Activated T-cell treated with anti-CD3 and anti-CD28 coated beads, Interleukin-2, amount 50 U/mL, for 1 hour (primary cell): Measurements from ENCODE around the gene PRXL2B.
"Not testable (repeated sequence)": the region's sequence is repeated elsewhere in the genome, so short reads cannot be mapped to it uniquely, and the experiment has no call there.

ENCODE experiments used
- DNase-seq: peaks from one replicate; pipeline ENCODE4 v3.0.0-alpha.2; 2020

Gene PRXL2B

DNA sequence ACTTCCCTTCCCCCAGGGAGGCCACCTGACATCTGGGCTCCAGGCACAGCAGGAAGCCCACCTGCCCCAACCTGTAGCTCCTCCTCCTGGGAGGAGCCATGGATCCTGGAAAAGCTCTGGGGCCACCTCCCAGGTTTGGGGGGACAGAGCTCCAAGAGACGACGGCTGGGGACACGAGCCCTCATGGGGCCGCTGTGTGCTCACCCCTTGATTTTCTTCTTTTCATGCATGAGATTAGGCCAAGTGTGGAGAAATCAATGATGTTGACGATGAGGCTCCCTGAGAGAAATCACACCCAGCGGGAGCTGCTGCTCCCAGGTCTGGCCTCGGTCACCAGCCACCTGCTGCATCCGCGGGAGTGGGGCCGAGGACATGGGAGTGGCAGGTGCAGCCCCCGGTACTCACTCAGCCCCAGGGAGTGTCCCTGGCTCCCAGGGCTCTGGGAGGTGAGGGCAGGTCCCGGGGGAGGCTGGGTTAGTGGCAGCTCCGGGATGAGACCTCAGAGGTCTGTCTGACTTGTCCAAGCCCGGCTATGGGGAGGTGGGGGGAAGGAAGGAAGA lies 21.7 kb upstream of the PRXL2B start:
- DNase-seq, result no peak

DNA sequence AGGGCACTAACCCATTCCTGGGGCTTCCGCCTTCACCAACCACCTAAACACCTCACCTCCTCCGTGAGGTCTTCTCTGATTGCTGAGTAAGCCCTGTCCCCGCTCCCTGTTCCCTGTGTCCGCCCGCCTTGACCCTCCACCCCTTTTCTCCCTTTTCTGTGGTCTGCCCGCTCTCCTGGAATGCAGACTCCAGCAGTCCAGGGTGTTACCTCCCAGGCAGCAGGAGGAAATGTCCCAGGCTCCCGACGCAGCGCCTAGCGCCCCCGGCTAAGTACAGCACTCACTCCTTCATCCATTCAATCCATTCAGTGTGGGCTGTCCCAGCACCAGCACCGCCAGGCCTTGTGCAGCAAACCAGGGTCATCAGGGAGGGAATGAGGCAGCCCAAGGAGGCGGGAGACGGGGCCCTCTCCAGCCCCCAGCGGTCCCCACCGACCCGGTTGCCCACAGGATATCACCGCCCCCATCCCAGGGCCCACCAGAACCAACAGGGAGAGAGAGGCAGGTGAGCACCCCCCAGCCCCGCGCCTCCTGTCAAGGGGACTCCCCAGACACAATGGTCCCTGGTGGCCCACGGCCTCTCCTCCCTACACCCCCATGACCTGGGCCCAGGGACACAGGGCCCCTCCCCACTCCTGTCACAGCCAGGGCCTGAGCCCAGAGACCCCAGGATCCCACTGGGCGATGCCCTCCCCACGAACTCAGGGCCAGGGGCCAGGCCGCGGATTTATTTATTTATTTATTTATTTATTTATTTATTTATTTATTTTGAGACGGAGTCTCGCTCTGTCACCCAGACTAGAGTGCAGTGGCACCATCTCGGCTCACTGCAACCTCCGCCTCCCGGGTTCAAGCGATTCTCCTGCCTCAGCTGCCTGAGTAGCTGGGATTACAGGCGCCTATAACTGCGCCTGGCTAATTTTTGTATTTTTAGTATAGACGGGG lies 20.2 kb upstream of the PRXL2B start:
- no peak for DNase-seq

DNA sequence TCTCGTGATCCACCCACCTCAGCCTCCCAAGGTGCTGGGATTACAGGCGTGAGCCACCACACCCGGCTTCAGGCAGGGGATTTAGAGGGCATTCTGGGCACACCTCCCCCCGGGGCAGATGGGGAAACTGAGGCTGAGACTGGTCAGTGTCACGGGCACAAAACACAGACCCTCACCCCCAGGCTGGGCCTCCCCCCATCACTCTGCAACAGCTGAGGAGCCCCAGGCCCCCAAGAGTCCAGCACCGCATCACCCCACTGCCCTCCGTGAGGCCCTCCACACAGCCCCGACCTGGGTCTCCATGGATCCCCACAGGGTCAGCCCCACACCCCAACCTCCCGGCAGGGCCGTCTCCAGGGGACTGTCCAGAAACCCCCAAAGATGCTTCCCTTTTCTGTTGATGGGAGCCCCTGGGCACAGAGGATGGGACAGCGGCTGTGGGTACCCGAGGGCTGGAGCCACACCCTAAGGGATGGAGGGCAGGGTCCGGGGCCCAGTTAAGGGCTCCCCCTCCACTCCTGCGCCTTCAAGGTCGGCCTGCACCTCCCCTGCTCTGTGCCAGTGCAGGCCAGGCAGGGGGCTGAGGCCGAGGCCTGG lies 19.4 kb upstream of the PRXL2B start:
- DNase-seq, result no peak

DNA sequence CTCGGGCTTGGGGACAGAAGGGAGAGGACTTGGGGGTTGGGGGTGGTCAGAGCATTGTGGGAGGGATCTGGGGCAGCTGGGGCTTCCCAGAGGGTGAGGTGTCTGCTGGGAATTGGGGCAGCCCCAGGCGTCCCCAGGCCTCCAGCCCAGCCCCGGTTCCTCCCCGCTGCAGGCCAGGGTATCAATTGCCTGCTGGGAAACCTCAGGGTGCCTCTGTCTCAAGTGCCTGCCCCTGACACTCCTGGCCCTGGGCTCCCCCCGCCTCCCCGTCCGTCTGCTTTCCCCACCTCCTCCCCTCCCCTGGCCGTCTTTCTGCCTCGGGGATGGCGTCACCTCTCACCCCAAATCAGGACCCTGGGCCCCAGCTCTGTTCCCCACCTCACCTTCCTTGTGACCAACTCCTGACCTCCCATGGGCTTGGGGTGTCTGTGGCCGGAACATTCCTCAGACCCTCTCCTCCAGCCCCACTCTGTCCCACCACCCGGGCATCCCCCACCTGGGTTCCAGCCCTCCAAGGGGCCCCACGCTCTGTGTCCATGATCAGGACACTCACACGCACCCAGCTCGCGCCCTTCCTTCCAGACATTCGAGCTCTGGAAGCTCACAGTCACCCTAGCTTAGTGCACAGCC lies 18.3 kb upstream of the PRXL2B start:
- not testable (repeated sequence) for DNase-seq

DNA sequence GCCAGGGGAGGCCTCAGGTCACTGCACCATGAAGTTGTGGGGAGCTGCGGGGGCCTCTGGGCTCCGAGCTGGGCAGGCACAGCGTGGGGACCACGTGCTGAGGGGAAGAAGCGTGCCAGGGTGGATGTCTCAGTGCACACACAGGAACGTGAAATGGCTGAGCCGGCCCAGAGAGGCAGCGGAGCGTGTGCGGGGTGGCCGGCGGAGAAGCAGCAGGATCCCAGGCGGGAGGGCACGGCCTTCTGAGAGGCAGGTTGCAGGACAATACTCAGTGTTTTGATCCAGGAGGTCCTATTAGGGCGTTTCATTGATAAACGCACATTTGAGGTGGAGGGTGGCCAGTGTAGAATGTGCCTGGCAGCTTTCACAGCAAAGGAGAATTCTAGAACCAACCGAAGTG lies 17.5 kb upstream of the PRXL2B start:
- no peak for DNase-seq

DNA sequence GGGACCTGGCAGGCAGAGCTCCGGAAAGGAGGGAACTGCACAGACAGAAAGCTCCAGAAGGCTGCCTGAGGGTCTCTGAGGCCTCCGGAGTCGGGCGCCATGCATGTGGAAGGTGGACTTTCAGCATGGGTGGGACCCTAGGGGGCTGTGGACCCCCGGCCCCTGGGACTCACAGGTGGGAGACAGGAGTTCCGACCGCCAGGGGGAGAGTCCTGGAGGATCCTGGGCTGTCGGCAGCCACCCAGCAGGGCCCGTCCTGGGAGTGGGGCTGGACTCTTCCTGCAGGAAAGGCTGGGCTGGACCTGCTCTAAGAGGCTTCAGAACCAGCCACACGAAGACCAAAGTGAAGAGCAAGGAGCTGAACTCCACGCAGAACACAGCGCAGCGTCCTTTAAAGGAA lies 16.9 kb upstream of the PRXL2B start:
- DNase-seq, result not testable (repeated sequence)

DNA sequence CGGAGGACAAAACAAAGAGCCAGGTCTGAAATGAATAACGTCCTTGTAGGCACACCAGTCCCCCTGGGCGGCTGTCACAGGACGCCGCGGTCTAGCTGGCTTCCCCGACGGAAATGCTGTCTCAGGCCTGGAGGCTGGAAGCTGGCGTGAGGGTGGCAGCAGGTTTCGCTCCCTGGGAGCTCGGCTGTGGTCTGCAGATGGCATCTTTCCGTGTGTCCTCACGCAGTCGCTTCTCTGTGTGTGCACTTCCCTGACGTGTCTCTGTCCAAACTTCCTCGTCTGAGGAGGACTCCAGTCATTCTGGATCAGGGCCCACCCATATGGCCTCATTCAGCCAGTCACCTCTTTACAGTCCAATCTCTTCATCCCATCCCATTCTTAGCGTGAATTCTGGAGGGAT lies 16.2 kb upstream of the PRXL2B start:
- DNase-seq, result no peak

DNA sequence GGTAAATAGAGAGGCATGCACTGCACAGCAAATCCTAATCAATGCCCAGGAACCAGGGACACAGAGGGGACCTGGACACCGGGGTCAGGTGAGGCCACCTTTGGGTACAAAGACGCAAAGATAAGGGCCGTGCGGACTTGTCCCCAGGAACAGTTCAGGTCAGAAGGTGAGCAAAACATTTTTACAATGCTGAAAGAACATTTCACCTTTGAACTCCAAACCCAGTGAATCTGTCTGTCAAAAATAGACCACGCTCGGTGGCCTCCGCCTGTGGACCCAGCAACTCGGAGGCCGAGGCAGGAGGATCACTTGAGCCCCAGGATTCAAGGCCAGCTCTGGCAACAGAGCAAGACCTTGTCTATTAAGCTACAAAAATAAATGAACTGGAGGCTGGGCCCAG lies 15.2 kb upstream of the PRXL2B start:
- no peak for DNase-seq

DNA sequence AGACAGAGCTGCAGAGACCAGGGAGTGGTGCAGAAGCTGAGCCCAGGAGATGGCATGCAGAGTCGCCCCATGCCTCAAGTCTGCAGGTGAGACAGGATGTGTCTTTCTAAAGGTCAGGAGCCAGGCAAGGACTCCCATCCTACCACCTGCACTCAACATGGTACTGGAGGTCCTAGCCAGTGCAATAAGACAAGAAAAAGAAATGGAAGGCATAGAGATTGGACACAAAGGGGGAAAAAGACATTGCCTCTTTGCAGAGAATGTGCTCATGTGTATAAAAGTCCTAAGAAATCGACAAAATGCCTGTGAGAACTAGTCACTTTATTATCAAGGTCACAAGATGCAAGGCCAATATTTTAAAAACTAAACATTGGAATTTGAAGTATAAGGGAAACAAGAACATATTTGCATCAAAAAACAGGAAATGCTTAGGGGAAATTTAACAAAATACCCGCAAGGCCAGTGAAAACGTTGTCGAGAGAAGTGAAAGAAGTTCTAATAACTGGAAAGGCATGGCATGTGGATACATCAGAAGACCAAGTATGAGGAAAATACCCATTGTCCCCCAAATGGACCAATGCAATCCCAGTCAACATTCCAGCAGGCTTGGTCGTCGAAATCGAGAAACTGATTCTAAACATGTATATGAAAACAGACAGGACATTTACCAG lies 13.2 kb upstream of the PRXL2B start:
- no peak for DNase-seq

DNA sequence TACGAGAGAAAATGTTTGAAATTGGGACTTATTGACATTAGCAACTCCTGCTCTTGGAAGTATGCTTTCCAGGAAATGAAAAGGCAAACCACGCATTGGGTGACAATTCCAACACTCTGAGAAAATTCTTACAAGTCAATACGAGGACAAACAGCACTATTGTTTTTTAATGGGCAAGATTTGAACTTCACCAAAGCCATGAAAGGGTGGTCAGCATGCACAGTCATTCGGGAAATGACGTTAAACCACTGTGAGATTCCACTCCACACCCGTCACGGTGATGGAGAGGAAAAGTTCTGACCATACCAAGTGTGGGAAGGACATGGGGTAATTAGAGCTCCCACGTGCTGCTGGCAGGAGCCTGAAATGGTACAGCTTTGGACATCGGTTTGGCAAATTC lies 12.2 kb upstream of the PRXL2B start:
- no peak for DNase-seq

DNA sequence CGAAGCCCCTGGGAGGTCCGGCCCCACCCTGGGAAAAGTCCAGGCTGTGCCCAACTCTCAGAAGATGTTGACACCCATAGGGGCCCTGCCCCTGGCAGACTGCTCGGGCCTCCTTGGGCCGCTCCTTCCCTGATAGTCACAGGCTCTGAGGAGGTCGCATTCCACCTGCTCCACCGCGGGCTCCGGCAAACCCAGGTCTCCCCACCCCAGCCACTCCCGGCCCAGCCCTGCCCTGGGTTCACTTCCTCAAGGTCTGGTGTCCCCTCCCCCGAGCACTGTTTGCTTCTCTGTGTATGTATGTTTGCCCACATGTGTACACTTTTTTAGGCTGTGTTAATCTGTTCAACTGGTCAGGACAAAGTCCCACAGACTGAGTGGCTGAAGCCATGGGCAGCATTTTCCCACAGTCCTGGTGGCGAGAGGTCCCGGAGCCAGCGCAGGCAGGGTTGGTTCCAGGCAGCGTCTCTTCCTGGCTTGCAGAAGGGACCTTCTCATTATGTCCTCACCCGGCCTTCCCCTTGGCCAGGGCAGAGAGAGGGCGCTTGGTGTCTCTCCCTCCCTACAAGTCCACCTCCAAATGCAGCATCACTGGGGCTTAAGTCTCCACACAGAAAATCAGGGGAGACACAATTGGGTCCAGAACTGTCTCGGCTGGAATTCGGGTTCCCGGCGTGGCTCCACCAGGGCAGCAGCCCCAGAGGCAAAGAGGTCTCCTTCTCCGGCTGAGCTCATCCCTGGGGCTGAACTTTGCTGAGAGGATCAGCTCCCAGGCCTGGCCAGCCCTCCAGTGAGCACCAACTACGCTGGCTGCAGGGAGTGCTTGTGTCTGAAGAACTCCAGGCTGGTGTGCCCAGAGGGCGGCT lies 10.5 kb upstream of the PRXL2B start:
- no peak for DNase-seq

DNA sequence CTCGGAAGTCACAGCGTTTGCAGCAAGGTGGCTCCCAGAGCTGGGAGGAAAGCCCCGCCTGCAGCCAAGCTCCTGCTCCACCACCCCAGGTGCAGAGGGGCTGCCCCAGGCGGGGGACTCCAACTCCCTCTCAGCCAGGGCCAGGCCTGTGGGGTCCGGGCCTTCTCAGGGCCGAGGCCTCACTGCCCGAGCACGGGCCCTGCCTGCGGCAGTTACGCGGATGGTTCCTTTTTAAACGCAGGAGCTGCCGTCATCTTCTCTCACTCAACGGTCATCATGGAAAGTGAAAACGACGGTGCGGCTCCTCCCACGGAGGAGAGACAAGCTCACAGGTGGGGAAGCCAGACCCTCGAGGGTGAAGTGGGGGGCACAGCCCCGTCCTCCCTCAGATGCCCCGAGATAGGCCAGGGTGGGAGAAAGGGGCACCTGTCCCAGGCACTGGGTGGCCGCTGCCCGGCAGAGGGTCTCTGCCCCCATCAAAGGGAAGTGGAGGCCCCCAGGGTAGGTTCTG lies 9.0 kb upstream of the PRXL2B start:
- DNase-seq, result peak; percentile 58

DNA sequence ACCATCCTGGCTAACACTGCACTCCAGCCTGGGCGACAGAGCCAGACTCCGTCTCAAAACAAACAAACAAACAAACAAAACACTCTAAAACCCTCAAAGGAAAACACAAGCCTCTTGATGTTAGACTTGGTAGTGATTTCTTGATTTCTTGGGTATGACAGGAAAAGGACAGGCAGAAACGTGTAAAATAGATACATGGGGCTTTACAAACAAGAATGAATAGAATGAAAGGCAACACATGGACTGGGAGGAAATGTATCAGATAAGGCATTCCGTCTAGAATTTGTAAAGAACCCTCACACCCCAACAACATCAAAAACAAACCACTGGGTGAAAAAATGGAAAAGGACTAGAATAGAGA lies 7.8 kb upstream of the PRXL2B start:
- no peak for DNase-seq

DNA sequence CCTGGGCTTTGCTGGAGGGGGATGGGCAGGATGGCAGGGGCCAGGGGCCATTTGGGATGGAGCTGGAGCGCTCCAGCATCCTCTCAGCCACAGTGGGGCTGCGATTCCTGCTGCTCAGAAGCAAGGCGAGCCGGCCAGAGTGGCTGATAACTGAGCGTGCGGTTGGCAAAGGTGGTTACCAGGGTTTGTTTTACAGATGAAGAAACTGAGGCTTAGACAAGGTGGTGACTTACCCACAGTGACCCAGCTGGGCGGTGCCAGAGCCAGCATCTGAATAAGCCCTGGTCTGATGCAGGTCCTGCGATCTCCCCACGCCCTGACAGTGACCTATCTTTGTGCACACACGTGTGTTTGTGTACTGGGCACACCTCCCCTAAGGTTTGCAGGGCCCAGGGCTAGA lies 5.9 kb upstream of the PRXL2B start:
- DNase-seq, result no peak

DNA sequence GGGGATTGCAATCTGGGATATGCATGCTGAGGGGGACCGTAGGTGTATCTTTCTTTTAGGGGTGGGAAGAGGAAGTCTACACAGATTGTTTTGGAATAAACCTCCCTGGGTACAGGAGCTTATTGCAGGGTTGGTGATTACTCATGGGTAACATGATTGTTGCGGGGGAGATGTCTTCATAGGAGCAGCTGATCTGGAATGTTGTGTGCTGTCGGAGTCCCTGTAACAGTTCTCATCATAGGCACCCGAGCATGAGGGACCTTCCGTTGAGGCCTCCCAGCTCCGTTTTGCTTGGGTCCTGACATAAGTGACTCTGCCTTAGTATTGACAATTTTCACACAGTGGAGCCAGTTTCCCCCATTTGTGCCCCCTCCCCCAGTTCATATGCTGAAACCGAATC lies 4.2 kb upstream of the PRXL2B start:
- no peak for DNase-seq

DNA sequence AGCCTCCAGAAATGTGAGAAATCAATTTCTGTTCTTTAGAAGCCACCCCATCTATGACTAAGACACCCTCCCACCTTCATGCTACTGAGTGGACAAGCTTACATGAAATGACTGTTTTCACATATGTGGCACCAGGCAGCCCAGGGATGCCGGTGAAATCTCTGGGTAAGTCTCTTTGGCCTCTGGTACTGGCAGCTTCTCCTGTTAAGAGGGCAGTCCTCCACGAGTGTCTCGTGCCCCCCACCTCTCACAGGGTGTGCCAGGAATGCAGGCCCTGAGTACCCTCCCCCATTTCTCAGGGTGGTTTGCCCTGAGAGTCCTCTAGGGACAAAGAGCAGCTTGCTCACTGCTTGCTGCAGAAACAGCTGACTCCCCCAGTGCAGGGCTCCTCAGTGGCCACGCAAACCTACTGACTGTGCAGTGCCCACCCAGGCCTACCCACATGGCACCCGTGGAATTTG lies 3.2 kb upstream of the PRXL2B start:
- DNase-seq, result no peak

DNA sequence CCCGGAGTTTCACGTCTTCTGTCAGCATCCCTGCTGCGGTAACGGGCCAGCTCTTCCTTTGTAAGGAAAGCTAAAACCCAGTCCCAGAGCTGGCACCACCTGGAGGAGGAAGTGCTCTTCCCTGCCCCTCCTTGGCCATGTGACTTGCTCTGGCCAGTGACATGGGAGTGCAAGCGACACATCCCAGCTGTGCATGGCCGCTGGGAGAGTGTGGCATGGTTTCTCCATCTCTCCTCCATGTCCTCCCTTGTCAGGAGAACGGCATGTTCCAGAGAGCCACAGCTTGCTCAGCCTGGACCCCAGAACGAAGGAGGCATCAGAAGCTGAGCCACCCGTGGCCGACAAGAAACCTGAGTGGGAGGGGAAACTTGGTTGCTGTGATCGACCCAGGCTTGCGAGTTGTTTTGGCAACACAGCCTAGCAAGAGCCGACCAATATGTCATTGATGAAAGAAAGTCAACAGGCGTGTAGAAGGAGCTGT lies 2.7 kb upstream of the PRXL2B start:
- peak; percentile 56 for DNase-seq

DNA sequence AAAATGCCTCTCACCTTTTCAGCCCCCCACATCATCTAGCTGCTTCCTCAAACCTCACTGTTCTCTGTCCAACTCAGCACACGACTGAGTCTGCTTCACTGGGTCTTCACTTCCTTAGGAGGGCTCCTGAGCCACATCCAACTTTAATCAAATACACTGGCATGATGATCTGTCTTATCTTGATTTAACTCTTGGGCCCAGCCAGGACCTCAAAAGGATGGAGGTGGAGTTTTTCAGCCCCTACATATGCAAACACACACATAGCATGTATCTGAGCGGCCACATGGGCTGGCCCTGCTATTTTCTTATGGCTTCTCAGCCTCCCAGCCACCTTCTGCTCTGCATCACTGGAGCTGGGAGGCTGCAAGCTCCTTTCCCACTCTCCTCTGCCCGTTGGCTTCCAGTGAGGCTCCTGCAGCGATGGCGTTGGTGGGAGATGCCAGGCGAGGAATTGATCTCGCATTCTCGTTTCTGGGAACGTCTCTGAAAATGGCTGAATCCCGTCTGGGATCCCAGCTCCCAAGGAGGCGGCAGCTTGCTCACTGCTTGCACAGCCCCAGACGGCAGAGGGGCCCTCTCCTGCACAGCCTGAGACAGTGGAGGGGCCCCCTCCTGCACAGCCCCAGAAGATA lies 1.8 kb upstream of the PRXL2B start:
- DNase-seq, result no peak

DNA sequence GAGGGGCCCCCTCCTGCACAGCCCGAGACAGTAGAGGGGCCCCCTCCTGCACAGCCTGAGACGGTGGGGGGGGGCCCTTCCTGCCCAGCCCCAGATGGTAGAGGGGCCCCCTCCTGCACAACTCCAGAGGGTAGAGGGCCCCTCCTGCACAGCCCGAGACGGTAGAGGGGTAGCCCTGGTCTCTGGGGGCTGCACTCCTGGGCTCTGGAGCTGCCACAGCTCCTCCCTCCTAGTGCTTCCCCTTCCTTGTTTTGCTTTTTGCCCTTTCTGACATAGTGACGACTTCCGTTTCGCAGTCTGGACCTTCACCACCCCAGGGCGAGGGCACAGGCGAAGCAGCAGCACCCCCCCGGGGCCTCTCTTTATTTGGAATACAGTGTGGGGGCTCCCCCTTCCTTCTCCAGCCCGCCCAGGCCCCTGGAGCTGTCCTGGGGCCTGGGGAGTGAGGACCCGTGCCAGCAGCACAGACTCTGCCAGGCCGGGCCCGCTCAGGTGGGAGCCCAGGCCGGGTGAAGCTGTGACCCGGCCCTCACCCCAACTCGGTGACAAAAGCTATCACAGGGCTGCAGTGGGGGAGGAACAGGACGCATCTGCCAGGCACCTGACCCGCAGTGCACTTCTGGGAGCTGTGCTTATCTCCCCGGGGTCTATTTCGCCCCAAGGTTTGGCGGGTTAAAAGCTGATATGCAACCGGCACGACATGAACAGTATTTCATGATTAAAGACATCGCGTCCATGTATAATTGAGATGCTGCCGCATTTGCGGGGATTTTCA lies 1.1 kb upstream of the PRXL2B start:
- peak; percentile 72 for DNase-seq

DNA sequence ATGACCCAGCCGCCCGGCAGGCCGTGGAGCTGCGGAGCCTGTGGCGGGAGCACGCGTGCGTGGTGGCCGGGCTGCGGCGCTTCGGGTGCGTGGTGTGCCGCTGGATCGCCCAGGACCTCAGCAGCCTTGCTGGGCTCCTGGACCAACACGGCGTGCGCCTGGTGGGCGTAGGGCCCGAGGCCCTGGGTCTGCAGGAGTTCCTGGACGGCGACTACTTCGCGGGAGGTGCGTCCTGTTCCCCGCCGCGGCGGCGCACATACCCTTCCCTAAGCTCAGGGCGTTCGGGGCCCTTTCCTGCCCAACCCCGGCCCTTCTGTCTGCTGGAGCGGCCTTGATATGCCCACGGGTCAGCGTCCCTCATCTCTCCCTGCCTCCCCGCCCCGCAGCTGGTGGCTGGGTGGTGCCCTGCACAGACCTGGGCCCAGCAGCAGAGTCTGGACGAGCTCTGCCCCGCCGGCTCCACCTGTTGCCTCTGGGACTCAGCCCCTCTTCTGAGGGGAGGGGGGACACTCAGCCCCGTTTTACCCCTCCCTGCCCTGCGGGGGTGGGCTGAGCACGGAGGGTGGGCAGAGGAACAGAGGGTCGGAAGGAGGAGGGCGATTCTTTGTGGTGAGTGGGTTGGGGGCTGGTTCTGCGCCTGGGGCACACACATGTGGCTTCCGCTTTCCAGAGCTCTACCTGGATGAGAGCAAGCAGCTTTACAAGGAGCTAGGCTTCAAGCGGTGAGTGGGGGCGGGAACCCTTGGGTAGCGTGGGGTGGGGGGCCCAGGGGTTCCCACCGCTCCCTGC lies 688 bp downstream of the PRXL2B start:
- no peak for DNase-seq
